Fibroblast of pulmonary artery (primary cell): ENCODE measurements around the gene CIBAR2.

ENCODE experiments used
- DNase-seq: peaks from one replicate; pipeline ENCODE4 v3.0.0-alpha.2; 2010; ENCODE audit warnings: low read depth
- H3K4me3 ChIP-seq: replicated peaks from 2 replicates; pipeline ENCODE4 v1.5.1; 2011; ENCODE audit warnings: low read depth, mild to moderate bottlenecking, control low read depth, low read length, moderate library complexity
- TF ChIP-seq, protein P1 (sequence below): IDR thresholded peaks from 2 replicates; pipeline ENCODE4 v1.5.1; 2011; ENCODE audit warnings: mild to moderate bottlenecking, control low read depth, low read length, inconsistent platforms; ENCODE audit errors: missing control alignments

The CIBAR2 gene

DNA sequence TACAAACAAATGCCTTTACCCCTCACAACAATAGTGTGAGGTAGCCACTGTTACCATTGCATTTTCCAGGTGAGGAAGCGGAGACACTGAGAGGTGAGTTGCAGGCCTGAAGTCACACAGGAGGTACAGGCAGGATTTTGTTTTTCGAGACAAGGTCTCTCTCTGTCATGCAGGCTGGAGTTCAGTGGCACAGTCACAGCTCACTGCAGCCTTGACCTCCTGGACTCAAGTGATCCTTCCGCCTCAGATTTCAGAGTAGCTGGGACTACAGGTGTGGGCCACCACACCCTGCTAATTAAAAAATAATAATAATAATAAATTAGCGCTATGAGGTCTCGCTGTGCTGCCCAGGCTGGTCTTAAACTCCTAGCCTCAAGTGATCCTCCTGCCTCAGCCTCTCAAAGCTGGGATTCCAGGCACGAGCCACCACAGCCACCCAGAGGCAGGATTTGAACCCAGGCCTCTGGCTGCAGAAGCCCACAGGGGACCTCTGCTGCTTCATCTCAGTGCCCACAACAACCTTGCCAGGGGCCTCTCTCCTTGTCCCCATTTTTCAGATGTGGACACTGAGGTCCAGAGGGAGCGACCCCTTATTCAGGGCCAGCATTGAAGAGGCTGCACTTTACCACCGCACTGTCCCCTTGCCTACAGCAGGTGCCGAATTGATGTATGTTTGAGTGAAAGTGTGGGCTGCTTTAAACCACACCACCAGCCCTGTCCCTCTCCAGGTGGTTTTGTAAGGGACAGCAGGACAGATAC, 16.0 kb upstream of the CIBAR2 start:
- TF ChIP-seq, protein P1, sequence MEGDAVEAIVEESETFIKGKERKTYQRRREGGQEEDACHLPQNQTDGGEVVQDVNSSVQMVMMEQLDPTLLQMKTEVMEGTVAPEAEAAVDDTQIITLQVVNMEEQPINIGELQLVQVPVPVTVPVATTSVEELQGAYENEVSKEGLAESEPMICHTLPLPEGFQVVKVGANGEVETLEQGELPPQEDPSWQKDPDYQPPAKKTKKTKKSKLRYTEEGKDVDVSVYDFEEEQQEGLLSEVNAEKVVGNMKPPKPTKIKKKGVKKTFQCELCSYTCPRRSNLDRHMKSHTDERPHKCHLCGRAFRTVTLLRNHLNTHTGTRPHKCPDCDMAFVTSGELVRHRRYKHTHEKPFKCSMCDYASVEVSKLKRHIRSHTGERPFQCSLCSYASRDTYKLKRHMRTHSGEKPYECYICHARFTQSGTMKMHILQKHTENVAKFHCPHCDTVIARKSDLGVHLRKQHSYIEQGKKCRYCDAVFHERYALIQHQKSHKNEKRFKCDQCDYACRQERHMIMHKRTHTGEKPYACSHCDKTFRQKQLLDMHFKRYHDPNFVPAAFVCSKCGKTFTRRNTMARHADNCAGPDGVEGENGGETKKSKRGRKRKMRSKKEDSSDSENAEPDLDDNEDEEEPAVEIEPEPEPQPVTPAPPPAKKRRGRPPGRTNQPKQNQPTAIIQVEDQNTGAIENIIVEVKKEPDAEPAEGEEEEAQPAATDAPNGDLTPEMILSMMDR, result no peak
- DNase-seq, result no peak
- H3K4me3 ChIP-seq, result no peak overlapping the region

DNA sequence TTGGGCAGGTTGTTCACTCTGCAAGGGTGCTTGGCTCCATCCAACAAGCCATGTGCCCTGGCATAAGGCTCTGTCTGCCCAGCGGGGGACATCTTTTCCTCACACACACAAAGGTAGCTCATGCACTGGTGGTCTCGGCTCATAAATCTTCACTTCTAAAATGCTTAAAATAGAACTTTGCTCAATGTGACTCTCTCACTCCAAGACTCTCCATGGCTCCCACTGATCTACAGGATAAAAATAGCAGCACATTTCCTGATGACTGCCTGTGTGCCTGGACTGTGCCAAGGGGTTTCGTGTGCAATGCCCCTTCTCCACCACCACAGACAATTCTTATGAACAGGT, 15.1 kb upstream of the CIBAR2 start:
- H3K4me3 ChIP-seq, result no peak overlapping the region
- TF ChIP-seq, protein P1, result no peak
- no peak for DNase-seq

DNA sequence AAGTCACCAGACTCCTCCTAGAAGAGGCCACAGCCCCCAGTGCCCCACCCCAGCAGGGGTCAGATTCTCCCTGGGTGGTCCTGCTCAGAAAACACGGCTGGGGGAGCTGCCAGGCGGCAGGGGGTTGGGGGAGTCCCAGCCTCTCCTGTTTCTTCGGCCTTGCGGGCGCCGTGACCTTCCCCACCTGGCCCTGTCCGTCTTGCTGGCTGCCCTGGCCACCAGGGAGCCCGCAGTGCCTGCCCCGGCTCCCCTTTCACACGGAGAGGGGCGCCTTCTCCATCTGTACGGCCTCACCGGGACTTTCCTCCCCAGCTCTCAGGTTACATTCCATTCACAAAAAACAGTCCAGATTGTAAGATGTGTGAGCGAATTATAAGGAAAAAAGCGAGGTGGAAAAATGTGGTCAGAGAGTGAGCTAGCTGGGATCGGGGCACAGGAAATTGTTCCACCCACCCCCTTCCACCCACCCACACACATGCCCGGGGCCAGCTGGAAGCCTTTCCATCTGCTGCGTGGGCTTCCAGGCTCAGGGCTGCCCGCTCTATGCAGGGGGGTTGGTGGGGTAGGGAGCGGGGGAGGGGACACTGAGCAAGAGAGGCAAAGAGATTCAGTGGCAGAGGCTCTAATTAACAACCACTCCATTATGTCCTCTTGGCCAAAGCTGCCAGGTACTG, 14.6 kb upstream of the CIBAR2 start:
- peak; percentile 92 for DNase-seq
- no peak overlapping the region for H3K4me3 ChIP-seq
- TF ChIP-seq, protein P1, result no peak

DNA sequence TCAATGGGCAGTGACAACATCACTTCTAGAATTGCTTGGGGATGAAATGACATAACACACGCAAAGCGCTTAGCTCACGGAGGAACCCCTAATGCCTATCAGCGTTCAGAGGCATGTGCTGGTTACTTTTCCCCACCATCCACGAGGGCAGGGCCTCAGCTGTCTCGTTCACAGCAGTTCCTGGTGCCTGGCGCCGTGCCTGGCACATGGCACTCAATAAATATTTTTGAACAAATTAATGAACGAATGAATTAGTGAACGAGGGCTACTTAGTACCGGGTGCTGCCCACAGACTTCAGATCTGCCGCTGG, 14.1 kb upstream of the CIBAR2 start:
- TF ChIP-seq, protein P1, result no peak
- H3K4me3 ChIP-seq, result no peak overlapping the region
- no peak for DNase-seq

DNA sequence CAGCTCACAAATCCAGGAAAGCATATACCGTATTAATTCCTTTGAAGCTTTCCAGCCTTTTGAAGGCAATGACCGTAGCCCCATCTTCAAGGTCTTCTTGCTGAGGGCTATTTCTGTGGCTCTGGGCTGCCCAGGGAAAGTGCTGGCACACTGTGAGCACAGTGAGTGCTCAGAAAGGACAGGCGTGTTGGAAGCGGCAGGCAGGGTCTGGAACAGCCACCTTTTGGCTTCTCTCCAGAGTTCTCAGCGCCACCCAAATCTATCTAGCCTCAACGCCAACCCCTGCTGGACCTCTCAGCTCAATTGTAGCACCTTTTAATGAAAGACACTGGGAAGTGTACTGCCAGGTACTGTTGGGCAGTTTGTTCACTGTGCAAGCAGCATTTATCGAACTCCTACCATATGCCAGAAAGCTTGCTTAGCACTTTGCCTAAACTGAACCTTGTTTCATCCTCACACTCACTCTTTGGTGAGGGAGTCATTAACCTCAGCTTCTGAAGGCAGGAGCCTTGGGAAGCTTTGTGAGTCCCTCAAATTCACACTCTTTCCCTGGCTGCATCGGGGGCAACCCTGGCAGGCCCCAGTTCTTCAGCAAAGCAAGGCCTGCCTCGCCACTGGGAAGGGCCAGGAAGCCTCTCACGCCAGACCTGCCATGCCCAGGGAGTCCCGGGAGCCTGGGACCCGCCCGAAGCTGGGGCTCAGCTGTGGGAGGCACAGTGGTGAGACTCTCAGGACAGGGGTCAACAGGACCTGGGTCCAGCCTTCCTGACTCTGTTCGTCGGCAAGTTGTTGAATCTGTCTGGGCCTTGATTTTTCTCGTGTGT, 13.5 kb upstream of the CIBAR2 start:
- TF ChIP-seq, protein P1, result no peak
- DNase-seq, result no peak
- H3K4me3 ChIP-seq, result no peak overlapping the region

DNA sequence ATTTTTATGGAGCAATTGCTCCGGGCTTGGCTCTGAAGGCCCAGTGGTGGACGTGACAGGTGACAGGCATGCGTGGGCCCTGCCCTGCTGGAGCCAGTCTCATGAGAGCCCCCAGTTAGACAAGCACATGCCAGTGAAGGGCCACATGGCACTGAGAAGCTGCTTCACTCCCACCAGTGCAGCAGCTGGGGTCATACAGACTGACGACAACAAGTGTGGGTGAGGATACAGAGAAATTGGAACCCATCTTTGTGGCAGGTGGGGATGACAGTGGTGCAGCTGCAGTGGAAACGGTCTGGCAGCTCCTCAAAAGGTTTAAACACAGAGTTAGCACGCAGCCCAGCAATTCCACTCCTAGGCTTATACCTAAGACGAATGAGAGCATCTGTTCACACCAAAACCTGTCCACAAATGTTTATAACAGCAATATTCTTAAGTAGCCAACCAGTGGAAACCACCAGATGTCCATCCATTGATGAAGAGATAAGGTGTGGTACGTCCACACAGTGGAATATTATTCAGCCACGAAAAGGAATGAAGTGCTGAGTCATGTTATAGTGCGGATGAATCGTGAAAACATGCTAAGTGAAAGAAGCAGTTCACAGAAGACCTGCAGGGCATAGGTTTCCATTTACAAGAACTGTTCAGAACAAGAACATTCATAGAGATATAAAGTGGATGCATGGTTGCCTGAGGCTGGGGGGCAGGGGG, 12.5 kb upstream of the CIBAR2 start:
- no peak overlapping the region for H3K4me3 ChIP-seq
- TF ChIP-seq, protein P1, result no peak
- DNase-seq, result no peak
